Measurements from ENCODE around the gene MRPL19. TPM values are rescaled to one million over a fixed set of nuclear protein-coding genes. Genes with fewer than 3 reads are reported as not detected.

MRPL19 gene
- total RNA-seq, 1 experiment from 2014 or later = 73.0 TPM

DNA sequence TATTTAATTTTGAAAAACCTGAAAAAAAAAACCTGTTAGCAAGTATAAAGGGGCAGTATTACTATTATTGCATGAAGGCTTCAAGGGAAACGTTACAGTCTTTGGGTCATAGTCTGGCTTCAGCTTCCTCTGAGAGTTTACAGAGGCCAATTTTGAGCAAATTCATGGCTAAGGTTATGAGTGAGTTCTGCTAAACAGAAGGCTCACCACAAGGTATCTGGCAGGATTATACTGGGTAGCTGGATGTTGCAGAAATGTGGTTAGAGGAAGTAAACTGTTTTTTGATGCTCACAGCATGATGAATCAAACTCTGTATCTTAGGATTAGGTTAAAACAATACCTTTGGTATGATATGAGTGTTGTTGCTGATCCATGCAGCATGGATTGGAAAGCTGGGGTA is 9.3 kb downstream of the MRPL19 start:
- H3K27me3 ChIP-seq (ENCODE audit: insufficient read depth, low read length) = no peaks in the 10 kb centered on the region; the same call in 1 of the 2 replicates
- no peaks in the 10 kb centered on the region for H3K9me3 Mint-ChIP-seq

More for the DNA sequence above, 9.3 kb downstream of the MRPL19 start:
- Histone ChIP-seq H3K27ac (ENCODE audit: insufficient read length, low read depth, low read length) (no peak overlapping the region), H3K23me2 (ENCODE audit: insufficient read length, low read depth, low read length, poor library complexity, severe bottlenecking) (no peaks in the 10 kb centered on the region), H3K18ac (ENCODE audit: insufficient read length, low read depth, low read length) (no peak overlapping the region), H3K4me1 (ENCODE audit: insufficient read depth, low read length) (no peaks in the 10 kb centered on the region), H3K9me3 (ENCODE audit: control insufficient read depth, low read depth, low read length) (no peaks in the 10 kb centered on the region), H2AK5ac (ENCODE audit: insufficient read length, low read length) (no peak overlapping the region), H4K8ac (replicated peaks; ENCODE audit: insufficient read length, low read depth, low read length) (no peak overlapping the region), H2BK120ac (ENCODE audit: low read depth, low read length, poor library complexity, severe bottlenecking) (no peak overlapping the region), H2BK20ac (ENCODE audit: low read depth, low read length, poor library complexity, severe bottlenecking) (no peak overlapping the region), H3K4ac (ENCODE audit: low read depth, low read length) (no peak overlapping the region), H3K9ac (ENCODE audit: extremely low read depth, insufficient read length, low read length) (no peak overlapping the region), H4K20me1 (ENCODE audit: control insufficient read depth, insufficient read depth, insufficient read length) (no peaks in the 10 kb centered on the region), H3K79me1 (ENCODE audit: insufficient read depth, low read depth, low read length, poor library complexity, severe bottlenecking) (no peaks in the 10 kb centered on the region), H2BK15ac (ENCODE audit: low read depth, low read length) (no peak overlapping the region), H3K56ac (ENCODE audit: insufficient read length, low read depth, low read length) (no peak overlapping the region), H3K14ac (ENCODE audit: insufficient read depth, low read length) (no peak overlapping the region), H2BK5ac (ENCODE audit: insufficient read length, low read length) (no peak overlapping the region), H3K23ac (ENCODE audit: insufficient read length, low read depth, low read length) (no peak overlapping the region), H4K91ac (ENCODE audit: insufficient read length, low read depth, low read length) (no peak overlapping the region), H3K79me2 (ENCODE audit: insufficient read depth, low read length) (no peaks in the 10 kb centered on the region; the same call in 1 of the 2 replicates), H3T11ph (ENCODE audit: low read length) (no peak overlapping the region), H3K4me2 (ENCODE audit: insufficient read depth, insufficient read length, low read length) (no peak overlapping the region), H2BK12ac (ENCODE audit: insufficient read length, low read depth, low read length) (no peak overlapping the region), H4K5ac (ENCODE audit: insufficient read length, low read depth, low read length) (no peak overlapping the region), H2AFZ (ENCODE audit: low read length) (no peak overlapping the region)
- no peak for DNase-seq
- Mint-ChIP-seq H3K36me3 (ENCODE audit: insufficient read depth in 1 of 3, low read depth in 3 of 3) (peaks cover 46 to 90% (median 80%) of the 10 kb centered on the region in 3 experiments), H3K4me1 (peaks cover 7 to 11% of the 10 kb centered on the region in 2 experiments), H3K27ac (no peak overlapping the region), H3K4me3 (no peak overlapping the region), H3K27me3 (ENCODE audit: low read depth) (no peaks in the 10 kb centered on the region)
- TF ChIP-seq, protein P1, sequence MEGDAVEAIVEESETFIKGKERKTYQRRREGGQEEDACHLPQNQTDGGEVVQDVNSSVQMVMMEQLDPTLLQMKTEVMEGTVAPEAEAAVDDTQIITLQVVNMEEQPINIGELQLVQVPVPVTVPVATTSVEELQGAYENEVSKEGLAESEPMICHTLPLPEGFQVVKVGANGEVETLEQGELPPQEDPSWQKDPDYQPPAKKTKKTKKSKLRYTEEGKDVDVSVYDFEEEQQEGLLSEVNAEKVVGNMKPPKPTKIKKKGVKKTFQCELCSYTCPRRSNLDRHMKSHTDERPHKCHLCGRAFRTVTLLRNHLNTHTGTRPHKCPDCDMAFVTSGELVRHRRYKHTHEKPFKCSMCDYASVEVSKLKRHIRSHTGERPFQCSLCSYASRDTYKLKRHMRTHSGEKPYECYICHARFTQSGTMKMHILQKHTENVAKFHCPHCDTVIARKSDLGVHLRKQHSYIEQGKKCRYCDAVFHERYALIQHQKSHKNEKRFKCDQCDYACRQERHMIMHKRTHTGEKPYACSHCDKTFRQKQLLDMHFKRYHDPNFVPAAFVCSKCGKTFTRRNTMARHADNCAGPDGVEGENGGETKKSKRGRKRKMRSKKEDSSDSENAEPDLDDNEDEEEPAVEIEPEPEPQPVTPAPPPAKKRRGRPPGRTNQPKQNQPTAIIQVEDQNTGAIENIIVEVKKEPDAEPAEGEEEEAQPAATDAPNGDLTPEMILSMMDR (conservative IDR thresholded peaks at IDR 0.05) = no peak
- no CpG with 5 or more reads among the region's 1 CpG for WGBS (ENCODE audit: extremely low coverage, insufficient read length, low lambda C conversion rate)
